ENCODE data around the gene SGO2.

GRCh38 chr2:200528228-200528627 is 2.2 kb downstream of the SGO2 start:
- TF ChIP-seq RARB (CRISPR knock-in tag; IDR thresholded peaks at IDR 0.05) (no peak), CREB5 (CRISPR knock-in tag; IDR thresholded peaks at IDR 0.05; ENCODE audit: low read depth) (no peak), ARNTL (CRISPR knock-in tag; IDR thresholded peaks at IDR 0.05; ENCODE audit: borderline replicate concordance, low read depth) (no peak), ZFP30 (CRISPR knock-in tag; IDR thresholded peaks at IDR 0.05) (no peak)

Measured in SK-N-SH treated with all-trans-retinoic acid at 6 μM for 48 hours (cell line).